WTC11 (cell line): Measurements from ENCODE around the gene COL20A1. TPM values are rescaled to one million over a fixed set of nuclear protein-coding genes. Genes with fewer than 3 reads are reported as not detected.

Experiments
- ATAC-seq: fragments of 200-7000 bp; cut with Tn5 transposase; 2 replicates; pipeline ENCODE4 v1.10.0; 2021; ENCODE audit warnings: mild to moderate bottlenecking, moderate library complexity
- CTCF ChIA-PET: fragments of 300-600 bp; sonication (Branson Sonifier 250); formaldehyde crosslinking; loops from one replicate; lab custom pipeline; 2021; ENCODE audit warnings: antibody characterized with exemption; lab: Charles Lee
- POLR2A ChIA-PET: fragments of 350-600 bp; sonication (Branson Sonifier 250); formaldehyde crosslinking; loops from one replicate; lab custom pipeline; 2021; ENCODE audit warnings: antibody characterized with exemption; lab: Charles Lee
- DNase-seq: peaks from one replicate; pipeline ENCODE4 v3.0.0; 2021; ENCODE audit warnings: low spot score
- H3K27ac Mint-ChIP-seq: 2 replicates; pipeline ENCODE4 v1.8.0; 2021; ENCODE audit warnings: mixed read lengths
- H3K27me3 Mint-ChIP-seq: 2 replicates; pipeline ENCODE4 v1.8.0; 2021; ENCODE audit warnings: low read depth, mild to moderate bottlenecking, moderate library complexity, mixed read lengths
- H3K36me3 Mint-ChIP-seq: 2 replicates; pipeline ENCODE4 v1.8.0; 2021; ENCODE audit warnings: mixed read lengths
- H3K4me1 Mint-ChIP-seq: 2 replicates; pipeline ENCODE4 v1.8.0; 2022; ENCODE audit warnings: mixed read lengths
- H3K4me3 Mint-ChIP-seq: 2 replicates; pipeline ENCODE4 v1.8.0; 2021; ENCODE audit warnings: mild to moderate bottlenecking, moderate library complexity, mixed read lengths
- H3K9me3 Mint-ChIP-seq: 2 replicates; pipeline ENCODE4 v1.8.0; 2021; ENCODE audit warnings: mixed read lengths
- ELF4 ChIP-seq: sonication (generic); formaldehyde crosslinking; IDR thresholded peaks from 2 replicates; pipeline ENCODE4 v1.8.1; 2022; ENCODE audit warnings: low read depth, mild to moderate bottlenecking, moderate library complexity, missing genetic modification reagents
- NR1H2 ChIP-seq: sonication (generic); formaldehyde crosslinking; IDR thresholded peaks from 2 replicates; pipeline ENCODE4 v1.9.0; 2021; ENCODE audit warnings: mild to moderate bottlenecking, moderate library complexity, missing genetic modification reagents
- OVOL2 ChIP-seq: fragments of 250-450 bp; sonication (Bioruptor Pico); IDR thresholded peaks from 2 replicates; pipeline ENCODE4 v1.9.0; 2021; ENCODE audit warnings: mild to moderate bottlenecking, borderline replicate concordance
- TEAD1 ChIP-seq: sonication (generic); formaldehyde crosslinking; IDR thresholded peaks from 2 replicates; pipeline ENCODE4 v1.8.0; 2022; ENCODE audit warnings: mild to moderate bottlenecking, missing genetic modification reagents
- TP53 ChIP-seq: sonication (generic); formaldehyde crosslinking; IDR thresholded peaks from 2 replicates; pipeline ENCODE4 v1.8.1; 2023; ENCODE audit warnings: mild to moderate bottlenecking, missing genetic modification reagents
- ZNF263 ChIP-seq: sonication (generic); formaldehyde crosslinking; IDR thresholded peaks from 2 replicates; pipeline ENCODE4 v1.8.1; 2022; ENCODE audit warnings: low read depth, mild to moderate bottlenecking, moderate library complexity, missing genetic modification reagents
- total RNA-seq: library from RNA; stranded (reverse); gene quantifications from 3 replicates; pipeline ENCODE4 v1.2.3, GENCODE V29; 2021
- TF ChIP-seq, protein P1 (sequence below): sonication (generic); formaldehyde crosslinking; IDR thresholded peaks from 2 replicates; pipeline ENCODE4 v1.8.0; 2022; ENCODE audit warnings: missing genetic modification reagents
- TF ChIP-seq, protein P2 (sequence below): sonication (generic); formaldehyde crosslinking; IDR thresholded peaks from 2 replicates; pipeline ENCODE4 v1.8.1; 2022; ENCODE audit warnings: mild to moderate bottlenecking, missing genetic modification reagents, moderate library complexity, borderline replicate concordance
- TF ChIP-seq, protein P3 (sequence below): sonication (generic); formaldehyde crosslinking; IDR thresholded peaks from 2 replicates; pipeline ENCODE4 v1.8.0; 2022; ENCODE audit warnings: mild to moderate bottlenecking, missing genetic modification reagents
- TF ChIP-seq, protein P4 (sequence below): sonication (generic); formaldehyde crosslinking; IDR thresholded peaks from 2 replicates; pipeline ENCODE4 v1.8.0; 2023; ENCODE audit warnings: mild to moderate bottlenecking, missing genetic modification reagents
- TF ChIP-seq, protein P5 (sequence below): sonication (generic); formaldehyde crosslinking; IDR thresholded peaks from 2 replicates; pipeline ENCODE4 v1.8.1; 2022; ENCODE audit warnings: missing genetic modification reagents, borderline replicate concordance
- TF ChIP-seq, protein P6 (sequence below): fragments of 250-450 bp; sonication (Bioruptor Pico); IDR thresholded peaks from 2 replicates; pipeline ENCODE4 v1.9.0; 2021; ENCODE audit warnings: mild to moderate bottlenecking
- TF ChIP-seq, protein P7 (sequence below): sonication (generic); formaldehyde crosslinking; IDR thresholded peaks from 2 replicates; pipeline ENCODE4 v1.8.1; 2023; ENCODE audit warnings: mild to moderate bottlenecking, missing genetic modification reagents, moderate library complexity
- TF ChIP-seq, protein P8 (sequence below): sonication (generic); formaldehyde crosslinking; IDR thresholded peaks from 2 replicates; pipeline ENCODE4 v1.8.1; 2022; ENCODE audit warnings: low read depth, missing genetic modification reagents, borderline replicate concordance

Gene COL20A1
- total RNA-seq, 1 experiment from 2014 or later: 1.3 TPM

DNA sequence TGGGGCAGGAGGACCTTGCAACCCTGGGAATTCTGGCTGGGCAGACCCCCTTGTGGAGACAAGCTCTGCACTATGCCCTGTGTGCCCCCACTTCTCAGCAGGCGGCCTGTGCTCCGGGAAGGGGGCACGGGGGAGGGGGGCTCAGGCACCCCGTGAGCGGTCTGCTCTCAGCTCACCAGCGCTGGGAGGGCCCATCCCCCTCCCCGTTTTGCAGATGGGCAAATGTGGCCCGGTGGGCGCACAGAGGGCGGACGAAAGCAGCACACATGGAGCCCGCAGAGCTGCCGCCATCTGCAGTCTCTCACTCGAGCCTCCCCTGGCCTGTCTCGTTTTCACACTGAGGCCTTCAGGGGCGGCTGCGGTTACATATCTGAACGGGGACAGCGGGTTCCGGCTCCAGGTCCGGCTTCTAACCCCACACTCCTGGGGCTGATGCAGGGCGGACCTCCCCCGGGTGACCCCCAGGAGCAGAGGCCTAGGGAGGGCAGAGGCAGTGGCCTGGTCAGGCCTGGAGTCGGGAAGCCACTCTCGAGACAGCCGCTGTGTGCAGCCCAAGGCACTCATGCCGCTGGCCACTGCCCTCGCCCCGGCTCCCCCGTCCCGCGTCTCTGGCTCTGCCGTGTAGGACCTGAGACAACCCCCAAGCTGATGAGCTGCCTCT is 54.2 kb downstream of the COL20A1 start (continued):
- TF ChIP-seq, protein P1, sequence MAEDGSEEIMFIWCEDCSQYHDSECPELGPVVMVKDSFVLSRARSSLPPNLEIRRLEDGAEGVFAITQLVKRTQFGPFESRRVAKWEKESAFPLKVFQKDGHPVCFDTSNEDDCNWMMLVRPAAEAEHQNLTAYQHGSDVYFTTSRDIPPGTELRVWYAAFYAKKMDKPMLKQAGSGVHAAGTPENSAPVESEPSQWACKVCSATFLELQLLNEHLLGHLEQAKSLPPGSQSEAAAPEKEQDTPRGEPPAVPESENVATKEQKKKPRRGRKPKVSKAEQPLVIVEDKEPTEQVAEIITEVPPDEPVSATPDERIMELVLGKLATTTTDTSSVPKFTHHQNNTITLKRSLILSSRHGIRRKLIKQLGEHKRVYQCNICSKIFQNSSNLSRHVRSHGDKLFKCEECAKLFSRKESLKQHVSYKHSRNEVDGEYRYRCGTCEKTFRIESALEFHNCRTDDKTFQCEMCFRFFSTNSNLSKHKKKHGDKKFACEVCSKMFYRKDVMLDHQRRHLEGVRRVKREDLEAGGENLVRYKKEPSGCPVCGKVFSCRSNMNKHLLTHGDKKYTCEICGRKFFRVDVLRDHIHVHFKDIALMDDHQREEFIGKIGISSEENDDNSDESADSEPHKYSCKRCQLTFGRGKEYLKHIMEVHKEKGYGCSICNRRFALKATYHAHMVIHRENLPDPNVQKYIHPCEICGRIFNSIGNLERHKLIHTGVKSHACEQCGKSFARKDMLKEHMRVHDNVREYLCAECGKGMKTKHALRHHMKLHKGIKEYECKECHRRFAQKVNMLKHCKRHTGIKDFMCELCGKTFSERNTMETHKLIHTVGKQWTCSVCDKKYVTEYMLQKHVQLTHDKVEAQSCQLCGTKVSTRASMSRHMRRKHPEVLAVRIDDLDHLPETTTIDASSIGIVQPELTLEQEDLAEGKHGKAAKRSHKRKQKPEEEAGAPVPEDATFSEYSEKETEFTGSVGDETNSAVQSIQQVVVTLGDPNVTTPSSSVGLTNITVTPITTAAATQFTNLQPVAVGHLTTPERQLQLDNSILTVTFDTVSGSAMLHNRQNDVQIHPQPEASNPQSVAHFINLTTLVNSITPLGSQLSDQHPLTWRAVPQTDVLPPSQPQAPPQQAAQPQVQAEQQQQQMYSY (CRISPR knock-in tag): no peak
- no peak for TF ChIP-seq ZNF263 (CRISPR knock-in tag)
- TF ChIP-seq, all 79 proteins: peak for 0

DNA sequence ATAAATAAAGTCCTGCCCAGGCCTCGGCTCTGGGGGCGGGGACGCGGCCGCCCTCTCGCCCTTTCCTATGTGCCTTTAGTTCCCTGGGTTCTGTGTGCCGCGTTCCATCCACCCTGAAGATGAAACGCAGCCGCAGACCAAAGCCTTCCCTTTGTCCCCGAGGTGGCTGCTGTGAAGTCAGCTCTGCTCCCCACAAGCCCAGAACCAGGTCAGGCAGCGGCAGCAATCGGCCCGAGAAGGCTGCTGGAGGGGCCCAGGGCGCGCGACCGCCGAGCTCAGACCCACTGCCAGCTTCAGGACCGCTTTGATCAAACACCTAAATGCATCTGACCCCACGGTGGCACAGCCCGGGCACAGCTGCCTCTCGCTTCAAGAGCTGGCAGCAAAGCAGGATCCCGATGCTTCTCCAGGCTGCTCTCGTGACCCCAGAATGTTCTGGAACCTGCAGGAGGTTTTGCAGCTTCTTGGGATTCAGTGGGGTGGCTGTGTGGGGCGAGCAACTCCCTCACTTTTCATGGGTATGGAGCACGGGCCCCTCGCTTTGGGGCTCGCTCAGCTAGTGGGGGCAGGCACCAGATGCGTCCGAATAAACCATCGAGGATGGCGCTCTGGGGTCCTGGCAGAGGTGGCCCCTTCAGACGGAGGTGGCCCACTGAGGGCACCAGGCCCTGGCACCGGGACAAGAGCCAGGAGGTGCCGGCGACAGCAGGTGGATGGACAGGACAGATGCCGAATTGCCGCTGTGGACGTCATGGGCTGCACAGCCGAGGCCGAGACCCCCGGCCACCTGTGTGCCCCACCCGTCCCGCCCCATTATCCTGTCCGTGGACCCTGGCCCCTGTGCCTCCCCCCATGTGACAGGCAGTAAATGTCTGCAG is 55.2 kb downstream of the COL20A1 start:
- ChIA-PET POLR2A (interaction anchor here (1.1 kb wide), 1 partner anchor 34 kb away, joined by 3 read pairs; no protein-coding TSS in a partner anchor), CTCF (interaction anchor here (1.1 to 4.0 kb wide), 3 partner anchors 34 to 67 kb away, joined by 3 to 18 read pairs (median 3); no protein-coding TSS in a partner anchor)
- H3K9me3 Mint-ChIP-seq: peaks cover 11% of the 10 kb centered on the region
- peaks cover 2% of the 10 kb centered on the region; the same call in 1 of the 2 replicates for H3K36me3 Mint-ChIP-seq
- no peaks in the 10 kb centered on the region for H3K27me3 Mint-ChIP-seq
- ATAC-seq (no peak), DNase-seq (no peak)
- H3K4me3 Mint-ChIP-seq: no peak overlapping the region
- peaks cover 6% of the 10 kb centered on the region for H3K4me1 Mint-ChIP-seq
- no peak overlapping the region for H3K27ac Mint-ChIP-seq
- TF ChIP-seq, protein P2, sequence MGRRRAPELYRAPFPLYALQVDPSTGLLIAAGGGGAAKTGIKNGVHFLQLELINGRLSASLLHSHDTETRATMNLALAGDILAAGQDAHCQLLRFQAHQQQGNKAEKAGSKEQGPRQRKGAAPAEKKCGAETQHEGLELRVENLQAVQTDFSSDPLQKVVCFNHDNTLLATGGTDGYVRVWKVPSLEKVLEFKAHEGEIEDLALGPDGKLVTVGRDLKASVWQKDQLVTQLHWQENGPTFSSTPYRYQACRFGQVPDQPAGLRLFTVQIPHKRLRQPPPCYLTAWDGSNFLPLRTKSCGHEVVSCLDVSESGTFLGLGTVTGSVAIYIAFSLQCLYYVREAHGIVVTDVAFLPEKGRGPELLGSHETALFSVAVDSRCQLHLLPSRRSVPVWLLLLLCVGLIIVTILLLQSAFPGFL (CRISPR knock-in tag): no peak
- TF ChIP-seq ELF4 (CRISPR knock-in tag) (no peak), ZNF263 (CRISPR knock-in tag) (no peak), OVOL2 (CRISPR knock-in tag) (no peak), TP53 (CRISPR knock-in tag) (no peak), NR1H2 (CRISPR knock-in tag) (no peak), TEAD1 (CRISPR knock-in tag) (no peak)
- TF ChIP-seq, protein P3, sequence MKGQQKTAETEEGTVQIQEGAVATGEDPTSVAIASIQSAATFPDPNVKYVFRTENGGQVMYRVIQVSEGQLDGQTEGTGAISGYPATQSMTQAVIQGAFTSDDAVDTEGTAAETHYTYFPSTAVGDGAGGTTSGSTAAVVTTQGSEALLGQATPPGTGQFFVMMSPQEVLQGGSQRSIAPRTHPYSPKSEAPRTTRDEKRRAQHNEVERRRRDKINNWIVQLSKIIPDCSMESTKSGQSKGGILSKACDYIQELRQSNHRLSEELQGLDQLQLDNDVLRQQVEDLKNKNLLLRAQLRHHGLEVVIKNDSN (CRISPR knock-in tag): no peak
- TF ChIP-seq, protein P4, sequence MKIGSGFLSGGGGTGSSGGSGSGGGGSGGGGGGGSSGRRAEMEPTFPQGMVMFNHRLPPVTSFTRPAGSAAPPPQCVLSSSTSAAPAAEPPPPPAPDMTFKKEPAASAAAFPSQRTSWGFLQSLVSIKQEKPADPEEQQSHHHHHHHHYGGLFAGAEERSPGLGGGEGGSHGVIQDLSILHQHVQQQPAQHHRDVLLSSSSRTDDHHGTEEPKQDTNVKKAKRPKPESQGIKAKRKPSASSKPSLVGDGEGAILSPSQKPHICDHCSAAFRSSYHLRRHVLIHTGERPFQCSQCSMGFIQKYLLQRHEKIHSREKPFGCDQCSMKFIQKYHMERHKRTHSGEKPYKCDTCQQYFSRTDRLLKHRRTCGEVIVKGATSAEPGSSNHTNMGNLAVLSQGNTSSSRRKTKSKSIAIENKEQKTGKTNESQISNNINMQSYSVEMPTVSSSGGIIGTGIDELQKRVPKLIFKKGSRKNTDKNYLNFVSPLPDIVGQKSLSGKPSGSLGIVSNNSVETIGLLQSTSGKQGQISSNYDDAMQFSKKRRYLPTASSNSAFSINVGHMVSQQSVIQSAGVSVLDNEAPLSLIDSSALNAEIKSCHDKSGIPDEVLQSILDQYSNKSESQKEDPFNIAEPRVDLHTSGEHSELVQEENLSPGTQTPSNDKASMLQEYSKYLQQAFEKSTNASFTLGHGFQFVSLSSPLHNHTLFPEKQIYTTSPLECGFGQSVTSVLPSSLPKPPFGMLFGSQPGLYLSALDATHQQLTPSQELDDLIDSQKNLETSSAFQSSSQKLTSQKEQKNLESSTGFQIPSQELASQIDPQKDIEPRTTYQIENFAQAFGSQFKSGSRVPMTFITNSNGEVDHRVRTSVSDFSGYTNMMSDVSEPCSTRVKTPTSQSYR (CRISPR knock-in tag): no peak
- TF ChIP-seq, protein P1 (CRISPR knock-in tag): no peak
- TF ChIP-seq, protein P5, sequence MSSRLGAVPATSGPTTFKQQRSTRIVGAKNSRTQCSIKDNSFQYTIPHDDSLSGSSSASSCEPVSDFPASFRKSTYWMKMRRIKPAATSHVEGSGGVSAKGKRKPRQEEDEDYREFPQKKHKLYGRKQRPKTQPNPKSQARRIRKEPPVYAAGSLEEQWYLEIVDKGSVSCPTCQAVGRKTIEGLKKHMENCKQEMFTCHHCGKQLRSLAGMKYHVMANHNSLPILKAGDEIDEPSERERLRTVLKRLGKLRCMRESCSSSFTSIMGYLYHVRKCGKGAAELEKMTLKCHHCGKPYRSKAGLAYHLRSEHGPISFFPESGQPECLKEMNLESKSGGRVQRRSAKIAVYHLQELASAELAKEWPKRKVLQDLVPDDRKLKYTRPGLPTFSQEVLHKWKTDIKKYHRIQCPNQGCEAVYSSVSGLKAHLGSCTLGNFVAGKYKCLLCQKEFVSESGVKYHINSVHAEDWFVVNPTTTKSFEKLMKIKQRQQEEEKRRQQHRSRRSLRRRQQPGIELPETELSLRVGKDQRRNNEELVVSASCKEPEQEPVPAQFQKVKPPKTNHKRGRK: no peak
- TF ChIP-seq, protein P6, sequence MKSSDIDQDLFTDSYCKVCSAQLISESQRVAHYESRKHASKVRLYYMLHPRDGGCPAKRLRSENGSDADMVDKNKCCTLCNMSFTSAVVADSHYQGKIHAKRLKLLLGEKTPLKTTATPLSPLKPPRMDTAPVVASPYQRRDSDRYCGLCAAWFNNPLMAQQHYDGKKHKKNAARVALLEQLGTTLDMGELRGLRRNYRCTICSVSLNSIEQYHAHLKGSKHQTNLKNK (CRISPR knock-in tag): no peak
- TF ChIP-seq, protein P7, sequence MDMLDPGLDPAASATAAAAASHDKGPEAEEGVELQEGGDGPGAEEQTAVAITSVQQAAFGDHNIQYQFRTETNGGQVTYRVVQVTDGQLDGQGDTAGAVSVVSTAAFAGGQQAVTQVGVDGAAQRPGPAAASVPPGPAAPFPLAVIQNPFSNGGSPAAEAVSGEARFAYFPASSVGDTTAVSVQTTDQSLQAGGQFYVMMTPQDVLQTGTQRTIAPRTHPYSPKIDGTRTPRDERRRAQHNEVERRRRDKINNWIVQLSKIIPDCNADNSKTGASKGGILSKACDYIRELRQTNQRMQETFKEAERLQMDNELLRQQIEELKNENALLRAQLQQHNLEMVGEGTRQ (CRISPR knock-in tag): no peak
- TF ChIP-seq, protein P8, sequence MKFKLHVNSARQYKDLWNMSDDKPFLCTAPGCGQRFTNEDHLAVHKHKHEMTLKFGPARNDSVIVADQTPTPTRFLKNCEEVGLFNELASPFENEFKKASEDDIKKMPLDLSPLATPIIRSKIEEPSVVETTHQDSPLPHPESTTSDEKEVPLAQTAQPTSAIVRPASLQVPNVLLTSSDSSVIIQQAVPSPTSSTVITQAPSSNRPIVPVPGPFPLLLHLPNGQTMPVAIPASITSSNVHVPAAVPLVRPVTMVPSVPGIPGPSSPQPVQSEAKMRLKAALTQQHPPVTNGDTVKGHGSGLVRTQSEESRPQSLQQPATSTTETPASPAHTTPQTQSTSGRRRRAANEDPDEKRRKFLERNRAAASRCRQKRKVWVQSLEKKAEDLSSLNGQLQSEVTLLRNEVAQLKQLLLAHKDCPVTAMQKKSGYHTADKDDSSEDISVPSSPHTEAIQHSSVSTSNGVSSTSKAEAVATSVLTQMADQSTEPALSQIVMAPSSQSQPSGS (CRISPR knock-in tag): no peak
